H1 (cell line): Measurements from ENCODE around the gene HSPBP1. TPM values are rescaled to one million over a fixed set of nuclear protein-coding genes. Genes with fewer than 3 reads are reported as not detected.

ENCODE experiments used
- CTCF ChIA-PET: fragments of 300-600 bp; sonication (Branson Sonifier 250); formaldehyde crosslinking; loops from one replicate; lab custom pipeline; 2021; ENCODE audit not compliant: partially characterized antibody; lab: Charles Lee
- POLR2A ChIA-PET: fragments of 300-600 bp; sonication (Branson Sonifier 250); formaldehyde crosslinking; loops from one replicate; lab custom pipeline; 2021; ENCODE audit warnings: inconsistent platforms; ENCODE audit not compliant: partially characterized antibody; lab: Charles Lee
- DNase-seq, 2 experiments: peaks; one replicate each; pipeline versions ENCODE4 v3.0.0 to v3.0.0-alpha.2; 2010 to 2022; ENCODE audit warnings: low spot score in 2 of 2, low read depth in 1 of 2, mixed read lengths in 1 of 2
- FAIRE-seq: peaks from 2 replicates; lab custom pipeline; 2011; peaks lifted over from hg19 to GRCh38; lab: Jason Lieb, UNC
- H2AFZ ChIP-seq: 2 replicates; pipeline ENCODE4 v1.8.1; 2012; ENCODE audit warnings: low read length, inconsistent platforms
- H2AK5ac ChIP-seq: 2 replicates; pipeline ENCODE4 v1.6.1; 2013; ENCODE audit warnings: low read depth, low read length
- H2BK120ac ChIP-seq: replicated peaks from 2 replicates; pipeline ENCODE3; 2013; ENCODE audit warnings: low read depth, low read length, inconsistent platforms
- H2BK12ac ChIP-seq: 2 replicates; pipeline ENCODE4 v1.6.1; 2013; ENCODE audit warnings: low read depth, low read length
- H2BK15ac ChIP-seq: 2 replicates; pipeline ENCODE4 v1.6.1; 2013; ENCODE audit warnings: low read length
- H2BK20ac ChIP-seq: 2 replicates; pipeline ENCODE4 v1.6.1; 2013; ENCODE audit warnings: low read length
- H2BK5ac ChIP-seq: 2 replicates; pipeline ENCODE4 v1.6.1; 2013; ENCODE audit warnings: low read depth, low read length
- H3K14ac ChIP-seq: 2 replicates; pipeline ENCODE4 v1.6.1; 2013; ENCODE audit warnings: inconsistent platforms; ENCODE audit not compliant: insufficient read length
- H3K18ac ChIP-seq: 2 replicates; pipeline ENCODE4 v1.6.1; 2013; ENCODE audit warnings: low read length; ENCODE audit errors: extremely low read depth
- H3K23ac ChIP-seq: 2 replicates; pipeline ENCODE4 v1.6.1; 2013; ENCODE audit warnings: inconsistent platforms; ENCODE audit not compliant: insufficient read length
- H3K23me2 ChIP-seq: 2 replicates; pipeline ENCODE4 v1.6.1; 2013; ENCODE audit warnings: low read depth, low read length
- H3K27ac ChIP-seq: 2 replicates; pipeline ENCODE4 v1.6.1; 2011; ENCODE audit warnings: low read depth, low read length, inconsistent platforms
- H3K27me3 ChIP-seq, 4 experiments: replicated peaks in 1 of 4; 1 replicate in 1 of 4; 2 replicates in 3 of 4; pipeline versions ENCODE4 v1.6.1 to v1.8.1; 2011 to 2013; ENCODE audit warnings: low read length in 3 of 4, mild to moderate bottlenecking in 3 of 4, inconsistent platforms in 2 of 4, mixed read lengths in 2 of 4, moderate library complexity in 1 of 4; ENCODE audit not compliant: control insufficient read depth in 3 of 4, insufficient read depth in 3 of 4; ENCODE audit errors: extremely low read depth in 1 of 4
- H3K36me3 ChIP-seq, 4 experiments: 2 replicates each; pipeline versions ENCODE4 v1.6.1 to v1.8.1; 2011 to 2013; ENCODE audit warnings: mild to moderate bottlenecking in 4 of 4, low read length in 3 of 4, moderate library complexity in 2 of 4, control low read depth in 1 of 4, inconsistent platforms in 1 of 4; ENCODE audit not compliant: insufficient read depth in 4 of 4, control insufficient read depth in 2 of 4
- H3K4ac ChIP-seq: replicated peaks from 2 replicates; pipeline ENCODE3; 2013; ENCODE audit warnings: low read length, low read depth, mixed read lengths, inconsistent platforms; ENCODE audit not compliant: insufficient read length
- H3K4me1 ChIP-seq, 4 experiments: replicated peaks in 1 of 4; 1 replicate in 1 of 4; 2 replicates in 3 of 4; pipeline versions ENCODE4 v1.6.1 to v1.8.1; 2011 to 2013; ENCODE audit warnings: low read length in 3 of 4, inconsistent platforms in 2 of 4, mixed read lengths in 1 of 4; ENCODE audit not compliant: insufficient read depth in 4 of 4, control insufficient read depth in 3 of 4
- H3K4me2 ChIP-seq, 2 experiments: 2 replicates each; pipeline versions ENCODE4 v1.6.1 to v1.8.1; 2011 to 2013; ENCODE audit warnings: low read depth in 2 of 2, low read length in 2 of 2, control low read depth in 1 of 2, inconsistent platforms in 1 of 2, mild to moderate bottlenecking in 1 of 2; ENCODE audit not compliant: insufficient read depth in 1 of 2
- H3K4me3 ChIP-seq, 4 experiments: fragments of 200-600, 300-600 bp in 1 of 4; sonication (generic), shearing (Covaris generic), sonication (Bioruptor Twin) in 1 of 4; 2 replicates each; pipeline versions ENCODE4 v1.5.1 to v1.8.1; 2011 to 2016; ENCODE audit warnings: low read length in 4 of 4, low read depth in 3 of 4, control low read depth in 2 of 4, inconsistent platforms in 2 of 4, mild to moderate bottlenecking in 2 of 4, mixed read lengths in 1 of 4, moderate library complexity in 1 of 4; ENCODE audit not compliant: insufficient read depth in 2 of 4; ENCODE audit errors: extremely low read depth in 1 of 4
- H3K56ac ChIP-seq: replicated peaks from 2 replicates; pipeline ENCODE3; 2013; ENCODE audit warnings: low read depth, mild to moderate bottlenecking, mixed read lengths, low read length, inconsistent platforms; ENCODE audit not compliant: insufficient read length
- H3K79me1 ChIP-seq: 2 replicates; pipeline ENCODE4 v1.6.1; 2013; ENCODE audit warnings: low read depth, low read length, control low read depth
- H3K79me2 ChIP-seq, 2 experiments: 2 replicates each; pipeline versions ENCODE4 v1.6.1 to v1.8.1; 2012 to 2013; ENCODE audit warnings: low read length in 2 of 2, mild to moderate bottlenecking in 2 of 2, inconsistent platforms in 1 of 2; ENCODE audit not compliant: insufficient read depth in 2 of 2, control insufficient read depth in 1 of 2
- H3K9ac ChIP-seq, 4 experiments: replicated peaks in 1 of 4; 1 replicate in 1 of 4; 2 replicates in 3 of 4; pipeline versions ENCODE4 v1.6.1 to v1.8.1; 2011 to 2013; ENCODE audit warnings: low read depth in 3 of 4, low read length in 3 of 4, control low read depth in 2 of 4, mild to moderate bottlenecking in 2 of 4, moderate library complexity in 2 of 4, inconsistent platforms in 1 of 4; ENCODE audit errors: extremely low read depth in 1 of 4
- H3K9me3 ChIP-seq, 2 experiments: 2 replicates each; pipeline versions ENCODE4 v1.6.1 to v1.8.1; 2012 to 2013; ENCODE audit warnings: mild to moderate bottlenecking in 2 of 2, moderate library complexity in 2 of 2, control low read depth in 1 of 2, inconsistent platforms in 1 of 2, low read depth in 1 of 2, low read length in 1 of 2, mixed read lengths in 1 of 2; ENCODE audit not compliant: insufficient read depth in 2 of 2
- H4K20me1 ChIP-seq, 2 experiments: replicated peaks in 1 of 2; 2 replicates each; pipeline versions ENCODE3 to v1.8.1; 2011 to 2013; ENCODE audit warnings: inconsistent platforms in 2 of 2, low read length in 2 of 2, mild to moderate bottlenecking in 1 of 2; ENCODE audit not compliant: insufficient read depth in 2 of 2, control insufficient read depth in 1 of 2
- H4K5ac ChIP-seq: 2 replicates; pipeline ENCODE4 v1.6.1; 2013; ENCODE audit warnings: low read length, low read depth, mixed read lengths, inconsistent platforms; ENCODE audit not compliant: insufficient read length
- H4K8ac ChIP-seq: 2 replicates; pipeline ENCODE4 v1.8.0; 2013; ENCODE audit warnings: mild to moderate bottlenecking, moderate library complexity, low read length, inconsistent platforms; ENCODE audit not compliant: insufficient read depth; ENCODE audit errors: extremely low read depth
- H4K91ac ChIP-seq: replicated peaks from 2 replicates; pipeline ENCODE3; 2013; ENCODE audit warnings: low read length, mixed read lengths, inconsistent platforms; ENCODE audit not compliant: insufficient read length
- CREB1 ChIP-seq: IDR thresholded peaks from 2 replicates; pipeline ENCODE4 v1.6.1; 2012; ENCODE audit warnings: inconsistent platforms
- KDM1A ChIP-seq: fragments of 200-600, 300-600 bp; sonication (generic); IDR thresholded peaks from 2 replicates; pipeline ENCODE4 v1.7.1; 2016; ENCODE audit warnings: mild to moderate bottlenecking, low read length, borderline replicate concordance
- POLR2A ChIP-seq, 2 experiments: IDR thresholded peaks; 1 replicate in 1 of 2; 2 replicates in 1 of 2; pipeline ENCODE4 v1.6.1; 2011; ENCODE audit warnings: low read depth in 2 of 2, low read length in 2 of 2, mild to moderate bottlenecking in 2 of 2; ENCODE audit errors: control extremely low read depth in 1 of 2
- WGBS, 2 experiments: shearing (Covaris generic) in 1 of 2; methylation state at CpG; one replicate each; pipeline versions ENCODE4 v1.1.6 to v1.1.7; 2013 to 2015; ENCODE audit warnings: low lambda C conversion rate in 2 of 2, mixed read lengths in 2 of 2, inconsistent platforms in 1 of 2, low coverage in 1 of 2, missing lambda C conversion rate in 1 of 2; ENCODE audit not compliant: insufficient replicate concordance in 2 of 2, insufficient coverage in 1 of 2, insufficient read length in 1 of 2; ENCODE audit errors: extremely low coverage in 1 of 2, missing lambda C conversion rate in 1 of 2; 5-methylcytosine and 5-hydroxymethylcytosine counted together
- polyA plus RNA-seq, 7 experiments: library from polyadenylated mRNA; depleted of rRNA in 3 of 7; stranded (reverse) in 5 of 7; unstranded in 2 of 7; fragments of >200 nt in 5 of 7; fragments of 200-250 nt in 2 of 7; gene quantifications; 1 replicate in 5 of 7; 2 replicates in 1 of 7; 4 replicates in 1 of 7; pipeline versions ENCODE4 v1.2.1 to v1.2.3, GENCODE V29; 2011 to 2013; ENCODE audit warnings: missing spikeins in 2 of 7, mixed read lengths in 2 of 7
- total RNA-seq: library from RNA; stranded (reverse); fragmentation: NEBNext Ultra II Directional; extraction: Animal tissue kit (Norgen Biotek cat#: 25700); gene quantifications from 2 replicates; pipeline ENCODE4 v1.2.1, GENCODE V29; 2021

HSPBP1 gene
- total and polyA plus RNA-seq, 2 of the 8 experiments (the other 6 are each of a cell fraction or from before 2014, with no cell fraction given), result 63.4 to 100 TPM

- Histone ChIP-seq H3K36me3 (peaks cover 0 to 7% (median 3%) of the 10 kb centered on the region in 4 experiments; a peak in 5 of 8 replicates), H3K9ac (peak within 1 kb of the TSS in 1 of 4 experiments; percentile 45; a peak in 1 of 7 replicates), H3K9me3 (no peaks in the 10 kb centered on the region; a peak in 1 of 4 replicates), H3K27ac (no peak within 1 kb of the TSS; the same call in 1 of the 2 replicates), H4K20me1 (no peaks in the 10 kb centered on the region), H3K23me2 (peaks cover 11% of the 10 kb centered on the region; the same call in 1 of the 2 replicates), H2AK5ac (no peak within 1 kb of the TSS), H4K5ac (no peak within 1 kb of the TSS)
- FAIRE-seq, result no peak
- TF ChIP-seq CREB1 (peak; percentile 65), POLR2A (IDR thresholded peaks at IDR 0.05; ENCODE audit: control extremely low read depth in 1 of 2, low read depth in 2 of 2, low read length in 2 of 2) (no peak), KDM1A (peak; percentile 63; the same call in 1 of the 2 replicates)
- TF ChIP-seq, all 59 proteins: peak for 2
- WGBS, 2 experiments, result 71% methylated on average over 4 of the region's 44 CpGs; no CpG with 5 or more reads in 1 of the 2 experiments
- H3K79me2 ChIP-seq, result peaks cover 3 to 16% of the 10 kb centered on the region in 2 experiments; a peak in 3 of 4 replicates
- H2BK5ac ChIP-seq, result peak within 1 kb of the TSS; percentile 63; the same call in 1 of the 2 replicates
- H2BK120ac ChIP-seq, result no peak within 1 kb of the TSS
- POLR2A ChIA-PET, result interaction anchor here (1.0 to 5.9 kb wide), 8 partner anchors 23 to 165 kb away, joined by 3 to 28 read pairs (median 4); partner anchors contain the start of genes PPP6R1, TMEM238 and UBE2S
- peak within 1 kb of the TSS; percentile 55; the same call in 1 of the 2 replicates for H2BK20ac ChIP-seq
- peak within 1 kb of the TSS; percentile 64 to 72 for H3K4me2 ChIP-seq
- no peaks in the 10 kb centered on the region for H3K27me3 ChIP-seq
- H2BK12ac ChIP-seq, result peak within 1 kb of the TSS; percentile 77; the same call in 1 of the 2 replicates
- DNase-seq, result peak in 1 of 2 experiments; percentile 86
- peak within 1 kb of the TSS; percentile 35 to 69 (median 45) for H3K4me3 ChIP-seq
- H3K14ac ChIP-seq, result no peak within 1 kb of the TSS
- CTCF ChIA-PET, result interaction anchor here (0.9 to 3.0 kb wide), 4 partner anchors 8 to 100 kb away, joined by 3 to 8 read pairs (median 4); partner anchors contain the start of gene TMEM238
- H3K4me1 ChIP-seq, result peaks cover 3 to 18% (median 8%) of the 10 kb centered on the region in 4 experiments
- H2BK15ac ChIP-seq, result peak within 1 kb of the TSS; percentile 88; the same call in 1 of the 2 replicates
- H4K91ac ChIP-seq, result no peak within 1 kb of the TSS
- H3K56ac ChIP-seq, result no peak within 1 kb of the TSS
- peak within 1 kb of the TSS; percentile 46 for H3K4ac ChIP-seq
- peaks cover 15% of the 10 kb centered on the region for H3K79me1 ChIP-seq
- no peak within 1 kb of the TSS for H4K8ac ChIP-seq
- H3K23ac ChIP-seq, result no peak within 1 kb of the TSS
- H2AFZ ChIP-seq, result no peak within 1 kb of the TSS
- H3K18ac ChIP-seq, result peak within 1 kb of the TSS; percentile 71
Measured at GRCh38 chr19:55283548-55284377, 3.9 kb upstream of the HSPBP1 start, which contains the start of gene BRSK1. Gene BRSK1, plus strand, starts transcription at chr19:55283997. Its CDS starts 446 bp downstream, at chr19:55284443.
